Measurements from ENCODE around the gene DEGS1. TPM values are rescaled to one million over a fixed set of nuclear protein-coding genes. Genes with fewer than 3 reads are reported as not detected.

The DEGS1 gene
- total and polyA plus RNA-seq, 2 experiments from 2014 or later = 45.7 to 67.9 TPM

- TF ChIP-seq CTCF (conservative IDR thresholded peaks at IDR 0.05; ENCODE audit: low read depth in 2 of 2) (no peak), ETS1 (IDR thresholded peaks at IDR 0.05) (0 out of 2 replicates have a peak, but pooled peaks have one; percentile 16), EZH2phosphoT487 (IDR thresholded peaks at IDR 0.05; ENCODE audit: unreplicated experiment) (no peak)
Observed at GRCh38 chr1:224235813-224236493, 52.9 kb downstream of the DEGS1 start (continued).

GRCh38 chr1:224237119-224237881, 54.3 kb downstream of the DEGS1 start:
- Histone ChIP-seq H3K36me3 (ENCODE audit: insufficient read depth) (peaks cover 6% of the 10 kb centered on the region; the same call in 1 of the 2 replicates), H3K27me3 (ENCODE audit: insufficient read depth) (no peaks in the 10 kb centered on the region), H2AFZ (no peak overlapping the region), H3K9me2 (ENCODE audit: insufficient read depth) (no peaks in the 10 kb centered on the region), H3K27ac (ENCODE audit: low read depth) (0 out of 2 replicates have a peak overlapping the region, but pooled peaks have one; percentile 16), H3K4me1 (ENCODE audit: insufficient read depth) (peaks cover 40% of the 10 kb centered on the region), H3K79me2 (replicated peaks; ENCODE audit: insufficient read depth) (no peaks in the 10 kb centered on the region), H4K20me1 (replicated peaks; ENCODE audit: insufficient read depth) (no peaks in the 10 kb centered on the region), H3F3A (replicated peaks; ENCODE audit: low read depth) (peaks cover 9% of the 10 kb centered on the region; the same call in 1 of the 2 replicates), H3K4me2 (peak overlapping the region; percentile 8), H3K4me3 (no peak overlapping the region)
- Mint-ChIP-seq H3K9me3 (no peaks in the 10 kb centered on the region), H3K27ac (no peak overlapping the region), H3K27me3 (ENCODE audit: insufficient read depth, low read depth, poor library complexity) (peaks cover 6% of the 10 kb centered on the region), H3K4me3 (no peak overlapping the region), H3K36me3 (ENCODE audit: low read depth) (peaks cover 33% of the 10 kb centered on the region), H3K4me1 (peaks cover 40% of the 10 kb centered on the region)
- ATAC-seq (no peak), DNase-seq (ENCODE audit: low spot score) (no peak)
- TF ChIP-seq EZH2 (IDR thresholded peaks at IDR 0.05; ENCODE audit: low read depth, unreplicated experiment) = no peak
- TF ChIP-seq ETS1 (IDR thresholded peaks at IDR 0.05) = no peak
- no peak for TF ChIP-seq ZNF331 (CRISPR knock-in tag; IDR thresholded peaks at IDR 0.05; ENCODE audit: low read depth)
- no peak for TF ChIP-seq ZNF462 (CRISPR knock-in tag; IDR thresholded peaks at IDR 0.05)
- no peak for TF ChIP-seq POLR2AphosphoS5 (IDR thresholded peaks at IDR 0.05; ENCODE audit: low read depth)
- no peak for TF ChIP-seq CTCF (conservative IDR thresholded peaks at IDR 0.05; ENCODE audit: low read depth in 2 of 2)
- no peak for TF ChIP-seq STAT1 (IDR thresholded peaks at IDR 0.05; ENCODE audit: unreplicated experiment)
- TF ChIP-seq NANOG (IDR thresholded peaks at IDR 0.05; ENCODE audit: borderline replicate concordance) = no peak

All from GM23338 (cell line).